Measurements from ENCODE around the gene PIAS2. TPM values are rescaled to one million over a fixed set of nuclear protein-coding genes. Genes with fewer than 3 reads are reported as not detected.

The PIAS2 gene
- total and polyA plus RNA-seq, 2 experiments from 2014 or later: 30.3 to 54.2 TPM

DNA sequence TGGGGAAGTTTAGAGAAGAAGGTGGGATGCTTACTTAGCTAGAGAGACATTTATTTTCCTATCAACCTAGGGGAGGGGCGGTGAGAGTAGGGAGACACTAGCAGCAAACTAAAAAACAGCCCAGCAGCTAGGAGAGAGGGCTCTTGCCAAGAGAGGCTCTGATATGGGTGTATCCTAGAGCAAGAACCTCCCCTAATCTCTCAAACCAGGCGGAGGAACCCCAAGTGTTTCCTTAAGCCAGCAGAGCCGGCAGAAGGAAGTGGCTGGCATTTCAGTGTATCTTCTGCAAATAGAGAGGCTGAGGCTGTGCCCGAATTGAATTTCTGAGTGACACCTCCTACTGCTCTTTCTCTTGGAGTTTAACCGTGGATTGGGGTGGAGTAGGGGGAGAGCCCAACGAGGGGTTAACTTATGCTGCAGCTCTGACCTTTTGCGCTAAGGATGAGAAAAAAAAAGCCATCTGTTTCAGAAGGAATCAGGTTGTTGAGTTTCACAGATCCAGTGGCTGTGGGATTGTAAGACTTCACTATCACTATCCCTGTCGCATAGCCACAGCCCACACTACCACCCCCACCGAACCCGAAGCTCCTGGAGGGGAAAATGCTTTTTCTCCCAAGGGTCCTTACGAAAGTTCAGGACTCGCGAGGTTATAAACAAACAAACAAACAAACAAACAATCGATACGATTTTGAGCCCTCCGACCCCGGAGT, 161.8 kb downstream of the PIAS2 start:
- peak overlapping the region; percentile 98 for H3K4me2 ChIP-seq
- no peaks in the 10 kb centered on the region for H3K36me3 ChIP-seq (ENCODE audit: insufficient read depth)
- no peaks in the 10 kb centered on the region for H3K9me2 ChIP-seq (ENCODE audit: insufficient read depth)
- peak overlapping the region; percentile 82 for H3K4me3 ChIP-seq
- Mint-ChIP-seq H3K4me1 (peaks cover 23% of the 10 kb centered on the region), H3K27me3 (ENCODE audit: insufficient read depth, low read depth, poor library complexity) (peaks cover 53% of the 10 kb centered on the region), H3K36me3 (ENCODE audit: low read depth) (no peaks in the 10 kb centered on the region), H3K27ac (no peak overlapping the region), H3K9me3 (no peaks in the 10 kb centered on the region), H3K4me3 (peak overlapping the region; percentile 60)
- no peaks in the 10 kb centered on the region; the same call in 1 of the 2 replicates for H4K20me1 ChIP-seq (replicated peaks; ENCODE audit: insufficient read depth)
- H2AFZ ChIP-seq: peak overlapping the region; percentile 100
- TF ChIP-seq, protein P1, sequence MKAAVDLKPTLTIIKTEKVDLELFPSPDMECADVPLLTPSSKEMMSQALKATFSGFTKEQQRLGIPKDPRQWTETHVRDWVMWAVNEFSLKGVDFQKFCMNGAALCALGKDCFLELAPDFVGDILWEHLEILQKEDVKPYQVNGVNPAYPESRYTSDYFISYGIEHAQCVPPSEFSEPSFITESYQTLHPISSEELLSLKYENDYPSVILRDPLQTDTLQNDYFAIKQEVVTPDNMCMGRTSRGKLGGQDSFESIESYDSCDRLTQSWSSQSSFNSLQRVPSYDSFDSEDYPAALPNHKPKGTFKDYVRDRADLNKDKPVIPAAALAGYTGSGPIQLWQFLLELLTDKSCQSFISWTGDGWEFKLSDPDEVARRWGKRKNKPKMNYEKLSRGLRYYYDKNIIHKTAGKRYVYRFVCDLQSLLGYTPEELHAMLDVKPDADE (IDR thresholded peaks at IDR 0.05): no peak
- TF ChIP-seq STAT1 (IDR thresholded peaks at IDR 0.05; ENCODE audit: unreplicated experiment) (no peak), EZH2 (IDR thresholded peaks at IDR 0.05; ENCODE audit: low read depth, unreplicated experiment) (no peak), POLR2AphosphoS5 (IDR thresholded peaks at IDR 0.05; ENCODE audit: low read depth) (no peak), CREB1 (CRISPR knock-in tag; IDR thresholded peaks at IDR 0.05; ENCODE audit: low read depth) (no peak)
- TF ChIP-seq, protein P2, sequence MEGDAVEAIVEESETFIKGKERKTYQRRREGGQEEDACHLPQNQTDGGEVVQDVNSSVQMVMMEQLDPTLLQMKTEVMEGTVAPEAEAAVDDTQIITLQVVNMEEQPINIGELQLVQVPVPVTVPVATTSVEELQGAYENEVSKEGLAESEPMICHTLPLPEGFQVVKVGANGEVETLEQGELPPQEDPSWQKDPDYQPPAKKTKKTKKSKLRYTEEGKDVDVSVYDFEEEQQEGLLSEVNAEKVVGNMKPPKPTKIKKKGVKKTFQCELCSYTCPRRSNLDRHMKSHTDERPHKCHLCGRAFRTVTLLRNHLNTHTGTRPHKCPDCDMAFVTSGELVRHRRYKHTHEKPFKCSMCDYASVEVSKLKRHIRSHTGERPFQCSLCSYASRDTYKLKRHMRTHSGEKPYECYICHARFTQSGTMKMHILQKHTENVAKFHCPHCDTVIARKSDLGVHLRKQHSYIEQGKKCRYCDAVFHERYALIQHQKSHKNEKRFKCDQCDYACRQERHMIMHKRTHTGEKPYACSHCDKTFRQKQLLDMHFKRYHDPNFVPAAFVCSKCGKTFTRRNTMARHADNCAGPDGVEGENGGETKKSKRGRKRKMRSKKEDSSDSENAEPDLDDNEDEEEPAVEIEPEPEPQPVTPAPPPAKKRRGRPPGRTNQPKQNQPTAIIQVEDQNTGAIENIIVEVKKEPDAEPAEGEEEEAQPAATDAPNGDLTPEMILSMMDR (conservative IDR thresholded peaks at IDR 0.05; ENCODE audit: low read depth in 2 of 2): 0 out of 4 replicates have a peak, but pooled peaks of 1 of the 2 experiments have one; percentile 1
- H3K27me3 ChIP-seq (ENCODE audit: insufficient read depth): peaks cover 53% of the 10 kb centered on the region
- H3K4me1 ChIP-seq (ENCODE audit: insufficient read depth): peaks cover 17% of the 10 kb centered on the region
- peaks cover 15% of the 10 kb centered on the region; the same call in 1 of the 2 replicates for H3F3A ChIP-seq (replicated peaks; ENCODE audit: low read depth)
- H3K79me2 ChIP-seq (replicated peaks; ENCODE audit: insufficient read depth): no peaks in the 10 kb centered on the region
- peak; percentile 3 for ATAC-seq
- no peak overlapping the region for H3K27ac ChIP-seq (ENCODE audit: low read depth)
- peak; percentile 32 for DNase-seq (ENCODE audit: low spot score)

DNA sequence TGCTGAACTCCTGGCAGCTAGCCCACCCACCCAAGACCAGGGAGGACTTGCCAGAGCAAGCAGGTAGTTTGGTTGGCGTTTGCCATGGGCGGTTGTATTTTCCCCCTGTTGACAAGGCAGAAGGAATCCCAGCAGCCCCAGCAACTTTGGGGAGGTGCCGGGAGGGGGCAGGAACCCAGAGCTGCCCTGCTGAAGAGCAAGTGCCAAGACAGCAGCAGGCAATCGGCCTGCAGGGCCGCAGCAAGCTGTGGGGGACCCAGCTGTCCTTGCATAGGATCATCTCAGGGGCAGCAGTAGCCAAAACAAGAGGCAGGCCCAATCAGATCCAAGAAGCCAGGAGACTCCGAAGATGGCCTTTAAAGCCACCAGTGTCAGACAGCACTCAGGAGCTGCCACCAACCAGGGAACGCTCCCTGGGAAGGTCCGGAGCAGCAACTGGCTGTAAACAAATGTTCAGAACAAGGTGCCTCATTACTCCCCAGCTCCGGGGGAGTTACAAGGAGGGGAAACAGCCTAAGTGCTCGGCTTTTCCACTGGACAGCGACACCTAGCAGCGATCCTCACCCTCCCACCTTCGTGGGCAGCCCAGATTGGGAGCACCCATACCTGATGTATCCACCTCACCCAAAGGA, 162.5 kb downstream of the PIAS2 start:
- H3K9me3 Mint-ChIP-seq: no peaks in the 10 kb centered on the region
- no peak overlapping the region for H3K27ac ChIP-seq (ENCODE audit: low read depth)
- peaks cover 48% of the 10 kb centered on the region for H3K27me3 ChIP-seq (ENCODE audit: insufficient read depth)
- H3K27ac Mint-ChIP-seq: no peak overlapping the region
- H3K36me3 ChIP-seq (ENCODE audit: insufficient read depth): no peaks in the 10 kb centered on the region
- H3K4me1 Mint-ChIP-seq: peaks cover 23% of the 10 kb centered on the region
- H3K4me2 ChIP-seq: peak overlapping the region; percentile 98
- ATAC-seq: peak; percentile 37
- H4K20me1 ChIP-seq (replicated peaks; ENCODE audit: insufficient read depth): no peaks in the 10 kb centered on the region; the same call in 1 of the 2 replicates
- peaks cover 15% of the 10 kb centered on the region for H3K4me1 ChIP-seq (ENCODE audit: insufficient read depth)
- no peaks in the 10 kb centered on the region for H3K9me2 ChIP-seq (ENCODE audit: insufficient read depth)
- peaks cover 15% of the 10 kb centered on the region; the same call in 1 of the 2 replicates for H3F3A ChIP-seq (replicated peaks; ENCODE audit: low read depth)
- H3K27me3 Mint-ChIP-seq (ENCODE audit: insufficient read depth, low read depth, poor library complexity): peaks cover 53% of the 10 kb centered on the region
- no peaks in the 10 kb centered on the region for H3K79me2 ChIP-seq (replicated peaks; ENCODE audit: insufficient read depth)
- no peaks in the 10 kb centered on the region for H3K36me3 Mint-ChIP-seq (ENCODE audit: low read depth)
- H3K4me3 ChIP-seq: no peak overlapping the region
- 0 out of 2 replicates have a peak overlapping the region, but pooled peaks have one; percentile 23 for H2AFZ ChIP-seq
- DNase-seq (ENCODE audit: low spot score): peak; percentile 62
- peak overlapping the region; percentile 60; the same call in 1 of the 3 replicates for H3K4me3 Mint-ChIP-seq
- TF ChIP-seq, protein P3, sequence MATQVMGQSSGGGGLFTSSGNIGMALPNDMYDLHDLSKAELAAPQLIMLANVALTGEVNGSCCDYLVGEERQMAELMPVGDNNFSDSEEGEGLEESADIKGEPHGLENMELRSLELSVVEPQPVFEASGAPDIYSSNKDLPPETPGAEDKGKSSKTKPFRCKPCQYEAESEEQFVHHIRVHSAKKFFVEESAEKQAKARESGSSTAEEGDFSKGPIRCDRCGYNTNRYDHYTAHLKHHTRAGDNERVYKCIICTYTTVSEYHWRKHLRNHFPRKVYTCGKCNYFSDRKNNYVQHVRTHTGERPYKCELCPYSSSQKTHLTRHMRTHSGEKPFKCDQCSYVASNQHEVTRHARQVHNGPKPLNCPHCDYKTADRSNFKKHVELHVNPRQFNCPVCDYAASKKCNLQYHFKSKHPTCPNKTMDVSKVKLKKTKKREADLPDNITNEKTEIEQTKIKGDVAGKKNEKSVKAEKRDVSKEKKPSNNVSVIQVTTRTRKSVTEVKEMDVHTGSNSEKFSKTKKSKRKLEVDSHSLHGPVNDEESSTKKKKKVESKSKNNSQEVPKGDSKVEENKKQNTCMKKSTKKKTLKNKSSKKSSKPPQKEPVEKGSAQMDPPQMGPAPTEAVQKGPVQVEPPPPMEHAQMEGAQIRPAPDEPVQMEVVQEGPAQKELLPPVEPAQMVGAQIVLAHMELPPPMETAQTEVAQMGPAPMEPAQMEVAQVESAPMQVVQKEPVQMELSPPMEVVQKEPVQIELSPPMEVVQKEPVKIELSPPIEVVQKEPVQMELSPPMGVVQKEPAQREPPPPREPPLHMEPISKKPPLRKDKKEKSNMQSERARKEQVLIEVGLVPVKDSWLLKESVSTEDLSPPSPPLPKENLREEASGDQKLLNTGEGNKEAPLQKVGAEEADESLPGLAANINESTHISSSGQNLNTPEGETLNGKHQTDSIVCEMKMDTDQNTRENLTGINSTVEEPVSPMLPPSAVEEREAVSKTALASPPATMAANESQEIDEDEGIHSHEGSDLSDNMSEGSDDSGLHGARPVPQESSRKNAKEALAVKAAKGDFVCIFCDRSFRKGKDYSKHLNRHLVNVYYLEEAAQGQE (IDR thresholded peaks at IDR 0.05; ENCODE audit: unreplicated experiment): peak; percentile 27
- no peak for TF ChIP-seq JUNB (IDR thresholded peaks at IDR 0.05; ENCODE audit: unreplicated experiment)
